Mucosa of stomach (tissue), 1 donor: ENCODE data around the gene PEAR1.
"Not testable (repeated sequence)": the region's sequence is repeated elsewhere in the genome, so short reads cannot be mapped to it uniquely, and the experiment has no call there.

Experiments used
- H3K27me3 ChIP-seq: one replicate; pipeline ENCODE4 v1.7.0; 2013; ENCODE audit warnings: mild to moderate bottlenecking, low read length; ENCODE audit not compliant: control insufficient read depth, insufficient read depth
- H3K36me3 ChIP-seq: one replicate; pipeline ENCODE4 v1.7.0; 2013; ENCODE audit warnings: low read length; ENCODE audit not compliant: control insufficient read depth, insufficient read depth
- H3K4me1 ChIP-seq: one replicate; pipeline ENCODE4 v1.7.0; 2013; ENCODE audit warnings: mild to moderate bottlenecking, low read length; ENCODE audit not compliant: control insufficient read depth, insufficient read depth
- H3K4me3 ChIP-seq: one replicate; pipeline ENCODE4 v1.7.0; 2013; ENCODE audit warnings: low read length
- H3K9ac ChIP-seq: one replicate; pipeline ENCODE4 v1.7.0; 2013; ENCODE audit warnings: mild to moderate bottlenecking, low read length, moderate library complexity
- H3K9me3 ChIP-seq: one replicate; pipeline ENCODE4 v1.7.0; 2013; ENCODE audit warnings: mild to moderate bottlenecking, low read length, moderate library complexity; ENCODE audit not compliant: control insufficient read depth
- donor health status: Pancreatic carcinoma.

Gene PEAR1

GRCh38 chr1:156921053-156921529 lies 27.6 kb downstream of the PEAR1 start:
- no peak overlapping the region for H3K4me3 ChIP-seq
- H3K9ac ChIP-seq, result no peak overlapping the region
- H3K9me3 ChIP-seq, result no peaks in the 10 kb centered on the region
- peaks cover 69% of the 10 kb centered on the region for H3K27me3 ChIP-seq
- peaks cover 13% of the 10 kb centered on the region for H3K4me1 ChIP-seq
- no peaks in the 10 kb centered on the region for H3K36me3 ChIP-seq

DNA sequence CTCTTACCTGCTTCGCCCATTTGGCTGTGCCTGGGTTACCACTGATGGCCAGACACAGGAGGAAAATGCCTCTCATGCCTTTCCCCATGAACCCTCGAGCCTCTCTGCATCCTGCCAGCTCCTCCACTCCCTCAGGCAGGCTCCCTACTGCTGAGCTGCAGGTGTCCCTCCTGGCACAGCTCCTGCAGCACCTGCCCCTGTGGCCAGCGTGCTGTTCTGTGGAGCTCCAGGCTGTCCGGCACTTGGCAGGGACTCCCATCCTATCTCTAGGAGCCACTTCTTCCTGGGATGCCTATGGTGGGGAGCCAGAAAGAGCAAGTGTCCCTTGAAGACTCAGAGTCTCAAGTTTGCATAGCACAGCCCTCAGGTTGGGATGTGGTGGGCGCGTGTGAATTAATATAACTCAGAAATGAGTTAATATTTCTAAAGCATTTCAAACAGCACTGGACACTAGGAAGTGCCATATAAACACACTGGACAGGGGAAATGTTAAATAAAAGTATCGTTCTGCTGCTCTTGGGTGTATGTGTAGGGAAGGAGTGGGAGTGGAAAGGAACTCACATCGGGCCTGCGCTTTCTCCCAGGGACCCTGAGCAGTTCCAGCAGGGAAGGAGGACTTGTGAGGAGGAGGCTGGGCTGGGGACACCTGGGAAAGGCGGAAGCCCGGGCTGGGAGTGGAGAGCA lies 29.6 kb downstream of the PEAR1 start:
- Histone ChIP-seq H3K36me3 (no peaks in the 10 kb centered on the region), H3K27me3 (peaks cover 85% of the 10 kb centered on the region), H3K4me3 (no peak overlapping the region), H3K9ac (no peak overlapping the region), H3K4me1 (peaks cover 20% of the 10 kb centered on the region), H3K9me3 (no peaks in the 10 kb centered on the region)

DNA sequence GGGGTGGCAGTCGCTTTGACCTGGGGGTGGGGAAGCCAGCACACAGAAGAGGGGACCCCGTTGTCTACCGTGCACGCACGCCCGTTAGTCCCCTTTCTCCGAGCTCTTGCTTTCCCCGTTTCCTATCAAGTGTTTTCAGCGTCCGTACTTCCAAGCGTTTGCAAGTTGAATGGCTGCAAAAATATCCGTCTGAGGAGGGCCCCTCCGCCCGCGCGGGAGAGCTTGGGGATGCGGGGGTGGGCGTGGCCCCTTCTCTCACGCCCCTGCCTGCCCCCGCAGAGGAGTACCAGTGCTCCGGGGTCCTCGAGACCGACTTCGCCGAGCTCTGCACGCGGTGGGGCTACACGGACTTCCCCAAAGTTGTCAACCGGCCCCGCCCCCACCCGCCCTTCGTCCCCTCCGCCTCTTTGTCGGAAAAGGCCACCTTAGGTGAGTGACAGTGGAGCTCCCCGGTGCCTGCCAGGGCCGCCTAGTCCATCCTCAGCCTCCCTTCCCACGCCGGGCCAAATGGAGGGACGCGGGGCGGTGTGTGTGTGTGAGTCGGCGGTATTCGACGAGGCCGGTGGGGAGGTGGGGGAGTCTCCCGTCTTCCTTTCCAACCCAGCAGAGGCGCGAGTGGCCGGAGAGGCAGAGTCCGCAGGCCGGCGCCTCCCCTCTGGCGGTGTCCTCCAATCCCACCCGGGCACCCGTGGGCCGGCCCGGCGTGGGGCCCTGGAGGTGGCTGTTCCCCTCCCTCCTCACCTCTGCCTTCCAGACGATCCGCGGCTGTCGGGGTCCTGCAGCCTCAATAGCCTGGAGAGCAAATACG lies 30.4 kb downstream of the PEAR1 start:
- Histone ChIP-seq H3K36me3 (no peaks in the 10 kb centered on the region), H3K27me3 (peaks cover 92% of the 10 kb centered on the region), H3K4me3 (no peak overlapping the region), H3K4me1 (peaks cover 20% of the 10 kb centered on the region), H3K9me3 (no peaks in the 10 kb centered on the region), H3K9ac (no peak overlapping the region)

DNA sequence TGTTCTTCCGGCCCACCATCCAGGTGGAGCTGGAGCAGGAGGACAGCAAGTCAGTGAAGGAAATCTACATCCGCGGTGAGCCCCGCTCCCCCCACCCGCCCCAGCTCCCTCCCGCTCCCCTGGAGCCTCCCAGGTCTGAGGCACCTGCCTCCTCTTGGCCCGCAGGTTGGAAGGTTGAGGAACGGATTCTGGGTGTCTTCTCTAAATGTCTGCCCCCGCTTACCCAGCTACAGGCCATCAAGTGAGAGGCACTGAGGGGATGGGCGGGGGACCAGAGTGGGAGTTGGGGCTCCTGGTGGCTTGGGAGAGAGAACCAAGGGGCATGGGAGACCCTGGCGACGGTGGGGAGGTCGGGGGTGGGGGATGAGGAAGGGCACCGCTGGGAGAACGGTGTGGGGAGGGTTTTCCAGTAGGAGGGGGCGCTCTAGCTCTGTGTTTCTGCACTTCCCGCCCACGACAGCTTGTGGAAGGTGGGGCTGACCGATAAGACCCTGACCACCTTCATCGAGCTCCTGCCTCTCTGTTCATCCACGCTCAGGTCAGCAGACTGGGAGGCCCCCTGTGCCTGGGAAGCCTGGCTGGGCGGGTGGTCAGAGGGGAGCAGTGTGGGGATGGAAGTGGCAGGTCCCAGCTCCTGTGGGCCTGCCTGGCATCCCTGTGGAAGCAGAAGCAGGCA lies 31.1 kb downstream of the PEAR1 start:
- Histone ChIP-seq H3K4me1 (peaks cover 20% of the 10 kb centered on the region), H3K36me3 (no peaks in the 10 kb centered on the region), H3K4me3 (no peak overlapping the region), H3K27me3 (peaks cover 98% of the 10 kb centered on the region), H3K9ac (no peak overlapping the region), H3K9me3 (no peaks in the 10 kb centered on the region)

GRCh38 chr1:156925154-156926010 lies 31.9 kb downstream of the PEAR1 start:
- no peaks in the 10 kb centered on the region for H3K36me3 ChIP-seq
- H3K4me1 ChIP-seq, result peaks cover 15% of the 10 kb centered on the region
- H3K27me3 ChIP-seq, result peaks cover 95% of the 10 kb centered on the region
- no peak overlapping the region for H3K4me3 ChIP-seq
- no peak overlapping the region for H3K9ac ChIP-seq
- H3K9me3 ChIP-seq, result no peaks in the 10 kb centered on the region

DNA sequence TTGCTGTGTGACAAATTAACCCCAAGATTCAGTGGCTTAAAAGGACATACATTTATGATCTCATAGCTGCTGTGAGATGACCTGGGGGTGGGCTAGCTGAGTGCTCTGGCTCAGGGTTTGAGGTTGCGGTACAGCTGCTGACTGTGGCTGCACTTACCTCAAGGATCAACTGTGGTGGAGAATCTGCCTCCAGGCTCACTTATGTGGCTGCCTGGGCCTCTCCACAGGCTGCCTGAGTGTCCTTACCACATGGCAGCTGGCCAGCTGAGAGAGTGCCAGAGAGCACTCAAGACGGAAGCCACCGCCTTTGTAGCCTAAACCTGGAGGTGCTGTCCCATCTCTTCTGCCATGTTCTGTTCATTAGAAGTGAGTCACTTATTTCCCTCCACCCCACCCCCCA lies 32.7 kb downstream of the PEAR1 start:
- no peaks in the 10 kb centered on the region for H3K36me3 ChIP-seq
- no peak overlapping the region for H3K4me3 ChIP-seq
- peaks cover 88% of the 10 kb centered on the region for H3K27me3 ChIP-seq
- H3K4me1 ChIP-seq, result peaks cover 14% of the 10 kb centered on the region
- H3K9me3 ChIP-seq, result no peaks in the 10 kb centered on the region
- no peak overlapping the region for H3K9ac ChIP-seq

- not testable (repeated sequence) for H3K36me3 ChIP-seq, H3K4me3 ChIP-seq, H3K9me3 ChIP-seq, H3K9ac ChIP-seq
- Histone ChIP-seq H3K4me1 (peaks cover 18% of the 10 kb centered on the region), H3K27me3 (peaks cover 83% of the 10 kb centered on the region)
These were observed 33.2 kb downstream of the PEAR1 start for GRCh38 chr1:156926695-156927094.

DNA sequence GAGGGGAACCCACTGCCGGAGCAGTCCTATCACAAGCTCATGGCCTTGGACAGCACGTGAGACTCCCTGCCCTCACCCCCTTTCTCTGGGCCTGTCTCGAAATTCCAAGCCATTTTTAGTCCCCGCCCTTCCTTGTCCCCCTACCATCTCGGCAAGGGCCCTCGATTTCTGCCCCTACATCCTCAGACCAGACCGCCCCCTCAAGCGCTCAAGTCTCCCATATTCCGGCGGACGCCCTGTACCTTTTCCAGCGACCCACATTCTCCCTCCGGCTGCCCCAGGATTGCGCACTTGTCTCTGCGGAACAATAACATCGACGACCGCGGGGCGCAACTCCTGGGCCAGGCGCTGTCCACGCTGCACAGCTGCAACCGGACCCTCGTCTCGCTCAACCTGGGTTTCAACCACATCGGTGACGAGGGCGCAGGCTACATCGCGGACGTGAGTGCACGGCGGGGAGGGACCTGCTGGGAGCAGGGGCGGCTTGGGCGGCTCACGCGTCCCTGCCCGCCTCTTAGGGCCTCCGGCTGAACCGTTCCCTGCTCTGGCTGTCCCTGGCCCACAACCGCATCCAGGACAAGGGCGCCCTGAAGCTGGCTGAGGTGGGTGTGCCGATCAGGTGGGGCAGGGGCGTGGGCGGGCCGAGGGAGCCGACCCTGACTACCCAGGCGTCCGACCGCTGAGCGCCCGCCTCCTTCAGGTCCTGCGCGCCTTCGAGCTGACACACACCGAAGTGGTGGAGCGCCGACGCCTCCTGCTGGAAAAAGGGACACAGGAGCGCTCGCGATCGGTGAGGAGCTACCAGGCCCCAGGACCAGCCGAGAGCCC lies 33.9 kb downstream of the PEAR1 start:
- H3K9ac ChIP-seq, result no peak overlapping the region
- H3K4me1 ChIP-seq, result peaks cover 18% of the 10 kb centered on the region
- no peaks in the 10 kb centered on the region for H3K36me3 ChIP-seq
- H3K27me3 ChIP-seq, result peaks cover 76% of the 10 kb centered on the region
- H3K4me3 ChIP-seq, result no peak overlapping the region
- H3K9me3 ChIP-seq, result no peaks in the 10 kb centered on the region

DNA sequence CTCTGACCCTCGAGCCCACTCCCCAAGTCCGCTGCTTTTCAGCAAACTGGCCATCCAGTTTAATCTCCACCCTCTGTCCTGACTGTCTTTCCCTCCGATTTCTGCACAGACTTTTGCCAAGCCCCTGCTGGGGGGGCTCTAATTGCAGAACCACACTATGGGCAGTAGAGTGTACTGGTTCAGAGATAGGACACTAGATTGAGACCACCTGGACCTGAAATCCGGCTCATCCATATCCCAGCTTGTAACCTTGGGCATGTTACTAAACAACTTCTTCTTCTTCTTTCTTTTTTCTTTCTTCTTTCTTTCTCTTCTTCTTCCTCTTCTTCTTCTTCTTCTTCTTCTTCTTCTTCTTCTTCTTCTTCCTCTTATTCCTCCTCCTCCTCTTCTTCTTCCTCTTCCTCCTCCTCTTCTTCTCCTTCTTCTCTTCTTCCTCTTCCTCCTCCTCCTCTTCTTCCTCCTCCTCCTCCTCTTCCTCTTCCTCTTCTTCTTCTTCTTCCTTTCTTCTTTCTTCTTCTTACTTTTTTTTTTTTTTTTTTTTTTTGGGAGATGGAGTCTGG lies 34.6 kb downstream of the PEAR1 start:
- H3K9me3 ChIP-seq, result no peaks in the 10 kb centered on the region
- H3K9ac ChIP-seq, result no peak overlapping the region
- peaks cover 18% of the 10 kb centered on the region for H3K4me1 ChIP-seq
- no peak overlapping the region for H3K4me3 ChIP-seq
- H3K36me3 ChIP-seq, result no peaks in the 10 kb centered on the region
- H3K27me3 ChIP-seq, result peaks cover 69% of the 10 kb centered on the region

DNA sequence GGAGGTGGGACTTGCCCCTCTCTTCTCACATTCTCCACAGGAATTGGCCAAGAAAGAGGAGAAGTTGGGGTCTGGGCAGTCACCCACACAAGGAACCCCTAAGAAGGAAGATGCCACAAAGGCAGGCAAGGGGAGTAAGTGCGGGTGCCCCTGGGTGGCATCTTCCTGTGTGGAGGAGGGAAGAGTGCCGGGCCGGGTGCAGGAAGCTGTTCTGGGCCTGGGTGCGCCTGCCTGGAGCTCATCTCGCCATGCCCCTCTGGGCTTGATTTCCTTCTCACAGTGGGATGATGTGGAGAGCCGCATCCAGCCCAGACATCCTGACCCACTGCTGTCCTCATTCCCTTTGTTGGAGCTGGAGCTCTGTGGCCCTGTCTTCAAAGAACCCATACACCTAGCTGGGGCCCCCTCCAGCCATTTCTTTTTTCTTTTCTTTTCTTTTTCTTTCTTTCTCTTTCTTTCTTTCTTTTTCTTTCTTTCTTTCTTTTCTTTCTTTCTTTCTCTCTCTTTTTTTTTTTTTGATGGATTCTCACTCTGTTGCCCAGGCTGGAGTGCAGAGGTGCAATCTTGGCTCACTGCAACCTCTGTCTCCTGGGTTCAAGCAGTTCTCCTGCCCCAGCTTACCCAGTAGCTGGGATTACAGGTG lies 36.2 kb downstream of the PEAR1 start:
- H3K4me1 ChIP-seq, result peaks cover 14% of the 10 kb centered on the region
- no peak overlapping the region for H3K9ac ChIP-seq
- H3K4me3 ChIP-seq, result no peak overlapping the region
- H3K9me3 ChIP-seq, result no peaks in the 10 kb centered on the region
- H3K36me3 ChIP-seq, result no peaks in the 10 kb centered on the region
- peaks cover 53% of the 10 kb centered on the region for H3K27me3 ChIP-seq
